KOPT-K1 (cell line): Measurements from ENCODE around the gene PALD1.
"Not testable (repeated sequence)": the region's sequence is repeated elsewhere in the genome, so short reads cannot be mapped to it uniquely, and the experiment has no call there.

Source experiments
- H3K27ac ChIP-seq: fragments of 200-600 bp; sonication (generic); 2 replicates; pipeline ENCODE4 v1.5.1; 2016; ENCODE audit warnings: antibody characterized with exemption, mild to moderate bottlenecking, low read depth, low read length; ENCODE audit not compliant: poor library complexity, severe bottlenecking
- H3K36me3 ChIP-seq: fragments of 200-600 bp; sonication (generic); 2 replicates; pipeline ENCODE4 v1.5.1; 2017; ENCODE audit warnings: antibody characterized with exemption, mild to moderate bottlenecking, low read length, moderate library complexity; ENCODE audit not compliant: insufficient read depth
- H3K9me3 ChIP-seq: fragments of 200-600 bp; sonication (generic); 2 replicates; pipeline ENCODE4 v1.5.1; 2017; ENCODE audit warnings: antibody characterized with exemption, low read length, mild to moderate bottlenecking; ENCODE audit not compliant: insufficient read depth, poor library complexity, severe bottlenecking

PALD1 gene

DNA sequence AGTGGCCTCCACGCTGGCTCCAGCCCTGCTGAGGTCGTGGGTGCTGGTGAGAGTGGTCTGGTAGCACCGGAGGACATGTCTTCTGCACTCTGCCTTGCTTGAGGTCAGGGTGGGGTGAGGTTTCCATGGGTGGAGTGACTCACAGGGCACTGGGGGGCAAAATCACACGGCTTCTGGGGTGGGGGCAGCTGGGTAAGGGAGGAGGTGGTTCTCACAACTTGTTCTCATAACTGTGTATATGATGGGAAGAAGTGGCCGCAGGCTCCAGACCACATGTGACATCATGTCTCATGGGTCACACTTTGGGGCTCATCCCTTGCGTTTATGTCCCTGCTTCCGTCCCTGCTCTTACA is 124.9 kb downstream of the PALD1 start:
- Histone ChIP-seq H3K9me3 (no peaks in the 10 kb centered on the region), H3K36me3 (no peaks in the 10 kb centered on the region), H3K27ac (peak overlapping the region; percentile 45)

DNA sequence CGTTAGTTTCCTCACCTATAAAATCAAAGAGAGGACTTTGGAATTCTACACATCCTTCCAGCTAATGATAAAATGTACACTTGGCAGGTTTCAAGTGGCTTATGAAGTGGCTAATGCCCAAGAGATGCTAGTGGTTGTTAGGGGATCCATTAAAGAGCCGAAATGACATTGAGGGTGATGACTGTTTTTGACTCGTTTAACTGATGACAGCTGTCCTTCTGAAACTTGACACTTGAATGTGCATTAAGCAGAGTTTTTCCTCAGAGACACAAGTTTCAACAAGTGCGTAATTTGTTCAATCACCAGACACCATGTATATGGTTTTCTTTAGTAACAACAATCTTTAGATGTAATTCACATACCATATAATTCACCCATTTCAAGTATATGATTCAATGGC is 125.5 kb downstream of the PALD1 start:
- no peaks in the 10 kb centered on the region for H3K9me3 ChIP-seq
- no peak overlapping the region for H3K27ac ChIP-seq
- no peaks in the 10 kb centered on the region for H3K36me3 ChIP-seq

DNA sequence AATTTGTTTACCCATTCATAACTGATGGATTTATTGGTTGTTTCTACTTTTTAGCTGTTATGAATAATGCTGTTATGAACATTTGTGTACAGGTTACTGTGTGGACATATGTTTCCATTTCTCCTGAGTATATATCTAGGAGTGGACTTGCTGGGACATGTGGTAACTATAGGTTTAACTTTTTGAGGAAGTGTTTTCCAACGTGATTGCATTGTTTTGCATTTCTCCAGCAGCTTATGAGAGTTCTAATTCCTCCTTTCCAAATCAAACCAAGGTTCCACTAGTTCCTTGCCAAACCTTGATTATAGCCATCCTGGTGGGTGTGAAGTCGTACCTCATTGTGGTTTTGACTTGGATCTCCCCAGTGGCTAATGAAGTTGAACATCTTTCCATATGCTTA is 126.6 kb downstream of the PALD1 start:
- Histone ChIP-seq H3K9me3 (no peaks in the 10 kb centered on the region), H3K27ac (no peak overlapping the region)

DNA sequence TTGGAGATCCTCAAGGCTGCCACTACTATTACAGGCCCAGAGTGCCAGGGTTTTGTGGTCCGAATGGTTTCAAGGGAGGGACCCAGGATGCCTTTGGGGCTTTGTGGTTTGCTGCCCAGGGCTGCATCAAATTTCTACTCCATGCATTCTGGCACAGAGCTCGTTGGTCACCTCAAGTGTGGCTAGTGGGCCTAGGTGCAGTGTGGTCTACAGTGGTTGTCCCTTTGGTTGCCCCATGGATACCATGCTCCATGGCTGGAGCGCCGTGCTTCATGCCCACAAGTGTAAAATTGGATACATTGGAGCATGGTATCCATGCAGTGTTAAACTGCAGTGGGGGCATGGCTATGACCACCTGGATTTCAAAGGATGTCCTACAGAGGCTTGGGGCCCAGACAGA is 129.4 kb downstream of the PALD1 start:
- no peaks in the 10 kb centered on the region for H3K36me3 ChIP-seq
- H3K9me3 ChIP-seq = no peaks in the 10 kb centered on the region
- H3K27ac ChIP-seq = no peak overlapping the region

More for the DNA sequence above, 126.6 kb downstream of the PALD1 start:
- no peaks in the 10 kb centered on the region for H3K36me3 ChIP-seq

DNA sequence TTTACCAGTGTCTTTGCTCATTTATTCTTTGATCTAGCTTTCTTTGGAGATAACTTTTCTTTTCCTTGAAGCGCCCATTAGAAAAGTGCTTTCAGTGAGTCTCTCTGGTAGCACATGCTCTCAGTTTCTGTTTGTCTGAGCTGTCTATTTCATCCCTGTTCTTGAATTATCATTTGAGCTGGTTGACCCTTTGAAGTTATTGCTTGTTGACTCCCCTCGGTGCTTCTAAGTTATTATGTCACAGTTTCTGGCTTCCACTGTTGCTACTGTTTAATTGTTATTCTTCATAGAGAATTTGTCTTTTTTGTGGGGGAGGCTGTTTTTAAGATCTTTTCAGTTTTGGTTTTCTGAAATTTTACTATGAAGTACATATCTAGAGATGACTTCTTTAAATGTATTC is 135.4 kb downstream of the PALD1 start:
- no peak overlapping the region for H3K27ac ChIP-seq
- H3K9me3 ChIP-seq = peaks cover 3% of the 10 kb centered on the region
- H3K36me3 ChIP-seq = no peaks in the 10 kb centered on the region

DNA sequence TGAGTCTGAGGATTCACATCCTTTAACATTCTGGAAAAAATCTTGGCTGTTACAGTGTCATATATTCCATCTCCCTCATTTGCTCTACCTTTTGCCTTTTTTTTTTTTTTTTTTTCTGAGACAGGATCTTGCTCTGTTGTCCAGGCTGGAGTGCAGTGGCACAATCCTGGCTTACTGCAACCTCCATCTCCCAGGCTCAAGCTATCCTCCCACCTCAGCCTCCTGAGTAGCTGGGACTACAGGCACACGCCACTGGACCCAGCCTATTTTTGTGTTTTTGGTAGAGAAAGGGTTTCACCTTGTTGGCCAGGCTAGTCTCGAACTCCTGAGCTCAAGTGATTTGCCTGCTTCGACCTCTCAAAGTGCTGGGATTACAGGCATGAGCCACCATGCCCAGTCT is 135.8 kb downstream of the PALD1 start:
- H3K36me3 ChIP-seq, H3K27ac ChIP-seq, H3K9me3 ChIP-seq: not testable (repeated sequence)

DNA sequence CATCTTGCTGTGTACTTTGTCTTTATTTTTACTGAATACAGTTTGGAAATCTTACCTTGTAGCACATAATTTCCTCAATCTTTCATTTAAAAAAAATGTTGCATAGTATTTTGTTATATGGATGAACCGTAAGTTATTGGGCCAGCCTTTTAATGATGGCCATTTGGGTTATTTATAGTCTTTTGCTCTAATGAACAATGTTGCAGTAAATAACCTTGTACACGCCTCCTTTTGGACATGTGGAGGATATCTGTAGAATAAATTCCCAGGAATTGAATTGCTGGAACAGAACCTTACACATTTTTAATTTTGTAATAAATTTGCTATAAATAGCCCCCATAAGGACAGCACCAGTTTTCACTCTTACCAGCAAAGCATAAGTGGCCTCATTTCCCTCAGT is 136.6 kb downstream of the PALD1 start:
- Histone ChIP-seq H3K27ac (no peak overlapping the region), H3K36me3 (no peaks in the 10 kb centered on the region), H3K9me3 (peaks cover 14% of the 10 kb centered on the region)

DNA sequence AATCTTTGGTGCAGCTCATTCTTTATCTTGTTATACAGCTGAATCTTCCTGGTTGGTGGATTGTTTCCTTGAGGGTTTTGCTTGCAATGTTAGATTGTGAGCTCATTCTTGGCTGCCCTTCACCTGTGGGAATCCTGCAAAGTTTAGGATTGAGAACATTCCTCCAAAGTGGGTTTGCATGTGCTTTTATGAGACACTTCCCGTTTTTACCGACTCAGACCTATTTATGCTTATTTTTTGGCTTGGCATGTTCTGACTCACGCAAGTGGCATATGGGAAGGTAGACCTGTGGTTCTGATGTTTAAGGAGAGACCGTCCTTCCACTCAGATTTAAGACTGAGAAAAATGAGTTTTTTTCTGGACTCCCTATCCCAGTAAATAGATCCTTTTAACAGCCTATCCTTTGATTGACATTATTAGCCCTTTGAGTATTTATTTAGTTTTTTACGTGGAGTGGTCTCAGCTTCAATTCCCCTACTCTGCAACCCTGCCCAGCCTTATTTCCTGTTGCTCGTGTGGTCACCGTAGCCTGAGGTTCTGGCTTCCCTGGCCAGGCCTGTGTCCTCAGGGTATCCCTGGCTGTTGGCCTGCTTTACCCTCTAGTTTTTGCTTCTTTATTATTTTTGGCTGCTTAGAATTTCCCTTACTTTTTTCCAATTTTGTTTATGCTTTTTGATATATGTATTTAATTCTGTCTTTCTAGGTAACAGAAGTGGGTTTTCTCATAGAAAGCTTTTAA is 137.4 kb downstream of the PALD1 start:
- peaks cover 18% of the 10 kb centered on the region for H3K9me3 ChIP-seq
- H3K36me3 ChIP-seq = no peaks in the 10 kb centered on the region
- no peak overlapping the region for H3K27ac ChIP-seq

DNA sequence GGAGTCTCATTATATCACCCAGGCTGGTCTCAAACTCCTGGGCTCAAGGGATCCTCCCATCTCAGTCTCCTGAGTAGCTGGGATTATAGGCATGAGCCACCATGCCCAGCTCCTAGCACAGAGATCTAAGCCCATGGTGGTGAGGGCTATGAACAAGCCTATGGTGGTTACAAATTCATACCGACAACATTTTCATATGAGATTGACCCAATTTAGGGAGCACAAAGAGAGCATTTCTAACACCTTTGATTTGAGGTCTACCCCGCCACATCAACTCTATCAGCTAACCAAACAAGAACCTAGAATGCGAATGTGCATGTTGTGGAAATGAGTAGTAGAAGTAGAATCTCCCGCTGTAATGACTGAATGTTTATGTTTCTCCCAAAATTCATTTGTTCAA is 138.2 kb downstream of the PALD1 start:
- Histone ChIP-seq H3K36me3 (no peaks in the 10 kb centered on the region), H3K9me3 (peaks cover 18% of the 10 kb centered on the region), H3K27ac (no peak overlapping the region)
